AG10803 (cell line): ENCODE data around the gene SGIP1.

ENCODE experiments used
- DNase-seq: peaks from one replicate; pipeline ENCODE4 v3.0.0; 2010; ENCODE audit warnings: low read depth
- H3K4me3 ChIP-seq: 2 replicates; pipeline ENCODE4 v1.5.1; 2011; ENCODE audit warnings: mild to moderate bottlenecking, low read length, control low read depth
- CTCF ChIP-seq: conservative IDR thresholded peaks from 2 replicates; pipeline ENCODE4 v1.5.1; 2011; ENCODE audit warnings: mild to moderate bottlenecking, low read length, control low read depth, inconsistent platforms

Gene SGIP1

GRCh38 chr1:66506393-66506687 lies 27.6 kb upstream of the SGIP1 start:
- no peak for DNase-seq
- no peak overlapping the region for H3K4me3 ChIP-seq
- TF ChIP-seq CTCF: no peak

- H3K4me3 ChIP-seq: no peak overlapping the region
- DNase-seq: peak; percentile 64
- no peak for TF ChIP-seq CTCF
Measured at GRCh38 chr1:66506991-66507390, 27.0 kb upstream of the SGIP1 start.

GRCh38 chr1:66510407-66510806 lies 23.5 kb upstream of the SGIP1 start:
- no peak for TF ChIP-seq CTCF
- no peak for DNase-seq
- no peak overlapping the region for H3K4me3 ChIP-seq

- TF ChIP-seq CTCF: no peak
- DNase-seq: no peak
Measured at GRCh38 chr1:66511118-66511517, 22.8 kb upstream of the SGIP1 start.

GRCh38 chr1:66517959-66518358 lies 16.0 kb upstream of the SGIP1 start:
- no peak for DNase-seq
- no peak overlapping the region for H3K4me3 ChIP-seq
- TF ChIP-seq CTCF: no peak

More at GRCh38 chr1:66511118-66511517, 22.8 kb upstream of the SGIP1 start:
- H3K4me3 ChIP-seq: no peak overlapping the region

- H3K4me3 ChIP-seq: no peak overlapping the region
- no peak for DNase-seq
- no peak for TF ChIP-seq CTCF
Measured at GRCh38 chr1:66518654-66519053, 15.3 kb upstream of the SGIP1 start.

DNA sequence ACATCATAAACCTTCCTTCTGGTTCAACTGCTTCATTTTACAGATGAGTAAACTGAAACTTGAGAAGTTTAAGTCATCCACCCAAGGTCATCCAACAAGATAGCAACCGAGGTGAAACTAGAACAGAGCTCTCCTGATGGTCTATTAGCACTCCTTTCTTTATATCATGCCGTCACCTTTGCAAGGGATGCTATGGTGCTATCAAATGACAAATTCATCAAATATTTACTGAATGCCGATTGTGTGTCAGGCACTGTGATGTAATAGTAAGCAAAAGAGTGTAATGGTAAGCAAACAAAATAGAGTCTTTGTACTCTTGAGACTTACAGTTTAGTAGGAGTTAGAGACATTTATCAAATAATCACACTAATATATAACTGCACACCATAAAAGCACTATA lies 14.0 kb upstream of the SGIP1 start:
- TF ChIP-seq CTCF: no peak
- no peak for DNase-seq
- no peak overlapping the region for H3K4me3 ChIP-seq
